ENCODE results near the gene ZNF253. TPM values are rescaled to one million over a fixed set of nuclear protein-coding genes. Genes with fewer than 3 reads are reported as not detected.

The ZNF253 gene
- 1.8 and 2.3 TPM in 2 replicates for total RNA-seq

DNA sequence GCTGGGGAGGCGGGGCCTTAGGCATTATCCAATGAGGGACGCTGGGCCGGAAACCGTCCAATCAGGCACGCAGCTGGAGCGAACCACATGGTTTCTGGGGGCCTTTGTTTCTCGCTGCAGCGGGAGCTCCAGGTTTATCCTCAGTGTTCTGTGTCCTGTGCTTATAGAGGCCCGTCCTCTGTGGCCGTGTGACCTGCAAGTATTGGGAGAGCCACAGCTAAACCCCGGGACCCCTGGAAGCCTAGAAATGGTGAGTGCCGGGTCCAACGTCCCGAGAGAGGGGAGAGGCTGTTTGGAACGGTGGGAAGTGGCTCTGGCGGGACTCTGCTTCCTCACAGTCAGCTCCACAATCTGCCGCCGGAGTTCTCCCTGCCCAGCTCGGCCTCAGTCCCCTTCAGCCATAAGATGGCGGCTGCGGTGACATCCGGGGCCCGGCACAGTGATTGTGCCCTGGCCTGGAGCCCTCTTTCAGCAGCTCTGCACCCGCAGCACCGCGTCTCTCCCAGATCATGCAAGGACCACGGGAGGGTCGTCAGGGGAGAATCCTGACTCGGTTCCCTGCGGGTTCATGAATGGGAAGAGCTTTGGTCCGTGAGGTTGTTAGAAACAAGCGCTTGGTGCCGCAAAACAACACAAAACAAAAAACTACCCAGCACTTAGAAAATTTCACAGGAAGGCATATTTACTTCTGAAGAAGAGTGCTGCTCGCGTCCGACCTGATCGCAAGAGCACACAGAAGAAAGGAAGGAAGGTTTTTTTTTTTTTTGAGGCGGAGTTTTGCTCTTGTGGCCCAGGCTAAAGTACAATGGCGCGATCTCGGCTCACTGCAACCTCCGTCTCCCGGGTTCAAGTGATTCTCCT lies at the start of gene ZNF253:
Gene ZNF253, plus strand, starts transcription at position 133 of the 861 bp plus-strand sequence. Its CDS starts 115 bp downstream, at position 248.

DNA sequence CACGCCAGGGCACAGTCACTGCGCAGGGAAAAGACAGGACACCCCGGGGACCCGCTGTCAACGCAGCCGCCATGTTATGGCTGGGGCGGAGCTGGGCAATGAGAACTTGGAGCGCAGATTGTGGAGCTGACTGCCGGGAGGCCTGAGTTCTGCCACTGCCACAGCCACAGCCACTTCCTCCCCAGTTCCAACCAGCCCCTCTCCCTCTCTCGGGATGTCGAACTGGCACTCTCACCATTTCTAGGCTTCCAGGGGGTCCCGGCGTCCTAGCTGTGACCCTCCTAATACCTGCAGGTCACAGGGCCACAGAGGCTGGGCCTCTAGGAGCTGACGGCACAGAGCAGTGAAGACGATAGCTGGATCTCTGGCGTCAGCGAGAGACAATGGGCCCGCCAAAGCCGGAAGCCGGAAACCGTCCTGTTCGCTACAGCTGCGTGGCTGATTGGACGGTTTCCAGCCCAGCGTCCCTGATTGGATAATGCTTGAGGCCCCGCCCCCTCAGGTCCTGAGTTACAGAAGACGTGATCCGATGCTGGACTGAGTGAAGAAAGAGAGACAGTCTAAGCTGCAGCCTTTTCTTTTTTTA lies 44.2 kb upstream of the ZNF253 start, which contains the start of gene ZNF506:
Gene ZNF506, minus strand, starts transcription at position 385 of the 586 bp plus-strand sequence. Its CDS starts 147 bp downstream, at position 238.

DNA sequence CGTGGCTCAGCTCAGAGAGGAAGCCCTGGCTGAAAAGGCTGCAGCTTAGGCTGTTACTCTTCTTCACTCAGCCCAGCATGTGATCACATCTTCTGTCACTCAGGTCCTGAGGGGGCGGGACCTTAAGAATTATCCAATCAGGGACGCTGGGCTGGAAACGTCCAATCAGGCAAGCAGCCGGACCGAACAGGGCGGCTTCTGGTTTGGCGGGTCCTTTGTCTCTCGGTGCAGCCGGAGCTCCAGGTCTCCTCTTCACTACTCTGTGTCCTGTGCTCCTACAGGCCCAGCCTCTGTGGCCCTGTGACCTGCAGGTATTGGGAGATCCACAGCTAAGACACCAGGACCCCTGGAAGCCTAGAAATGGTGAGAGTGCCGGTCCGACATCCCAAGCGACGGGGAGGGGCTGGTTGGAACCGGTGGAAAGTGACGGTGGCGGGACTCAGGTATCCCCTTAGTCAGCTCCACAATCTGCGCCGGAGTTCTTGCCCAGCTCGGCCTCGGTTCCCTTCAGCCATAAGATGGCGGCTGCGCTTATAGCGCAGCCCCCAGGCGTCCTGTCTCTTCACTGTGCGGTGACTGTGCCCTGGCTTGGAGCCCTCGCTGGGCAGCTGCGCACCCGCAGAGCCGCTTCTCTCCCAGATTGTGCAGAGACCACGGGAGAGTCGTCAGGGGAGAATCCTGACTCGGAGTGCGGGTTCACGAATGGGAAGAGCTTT lies 35.2 kb downstream of the ZNF253 start, which contains the start of gene ZNF93:
Gene ZNF93, plus strand, starts transcription at position 218 of the 716 bp plus-strand sequence. Its CDS starts 143 bp downstream, at position 361.

Other genes starting within 250 kb of the ZNF253 start
- 1.4 TPM in 1 of 2 replicates, not detected in the other for gene PBX4, start 247.2 kb upstream of the ZNF253 start, total RNA-seq
- gene LPAR2, start 237.7 kb upstream of the ZNF253 start, total RNA-seq, result 2.3 and 2.7 TPM in 2 replicates
- 25.7 and 46.7 TPM in 2 replicates for gene GMIP, start 222.2 kb upstream of the ZNF253 start, total RNA-seq
- 41.8 and 124 TPM in 2 replicates for gene ATP13A1, start 202.2 kb upstream of the ZNF253 start, total RNA-seq
- 2.8 and 3.2 TPM in 2 replicates for gene ZNF101, start 197.0 kb upstream of the ZNF253 start, total RNA-seq
- 3.4 and 4.0 TPM in 2 replicates for gene ZNF14, start 132.8 kb upstream of the ZNF253 start, total RNA-seq
- gene ZNF506, start 44.1 kb upstream of the ZNF253 start, total RNA-seq, result 16.4 and 17.9 TPM in 2 replicates
- gene ZNF93, start 35.1 kb downstream of the ZNF253 start, total RNA-seq, result 0.58 and 5.7 TPM in 2 replicates
- gene ZNF682, start 173.6 kb downstream of the ZNF253 start, total RNA-seq, result 0.86 and 1.4 TPM in 2 replicates
- 0.89 and 1.2 TPM in 2 replicates for gene ZNF90, start 212.1 kb downstream of the ZNF253 start, total RNA-seq

Measured in myometrial cell (primary cell).